Epithelial cell of proximal tubule (primary cell): ENCODE results near the gene DNAH11. TPM values are rescaled to one million over a fixed set of nuclear protein-coding genes. Genes with fewer than 3 reads are reported as not detected.

Experiments used
- DNase-seq: peaks from one replicate; pipeline ENCODE4 v3.0.0-alpha.2; 2011; ENCODE audit warnings: low read depth
- H3K4me3 ChIP-seq: 2 replicates; pipeline ENCODE4 v1.5.1; 2011; ENCODE audit warnings: low read depth, mild to moderate bottlenecking, low read length
- CTCF ChIP-seq: conservative IDR thresholded peaks from 2 replicates; pipeline ENCODE4 v1.5.1; 2012; ENCODE audit warnings: low read depth, mild to moderate bottlenecking, low read length
- total RNA-seq: library from RNA; depleted of rRNA; stranded (reverse); fragments of >200 nt; gene quantifications from 2 replicates; pipeline ENCODE4 v1.2.3, GENCODE V29; 2015

DNAH11 gene
- total RNA-seq, 1 donor from 2014 or later: 2.8 TPM

DNA sequence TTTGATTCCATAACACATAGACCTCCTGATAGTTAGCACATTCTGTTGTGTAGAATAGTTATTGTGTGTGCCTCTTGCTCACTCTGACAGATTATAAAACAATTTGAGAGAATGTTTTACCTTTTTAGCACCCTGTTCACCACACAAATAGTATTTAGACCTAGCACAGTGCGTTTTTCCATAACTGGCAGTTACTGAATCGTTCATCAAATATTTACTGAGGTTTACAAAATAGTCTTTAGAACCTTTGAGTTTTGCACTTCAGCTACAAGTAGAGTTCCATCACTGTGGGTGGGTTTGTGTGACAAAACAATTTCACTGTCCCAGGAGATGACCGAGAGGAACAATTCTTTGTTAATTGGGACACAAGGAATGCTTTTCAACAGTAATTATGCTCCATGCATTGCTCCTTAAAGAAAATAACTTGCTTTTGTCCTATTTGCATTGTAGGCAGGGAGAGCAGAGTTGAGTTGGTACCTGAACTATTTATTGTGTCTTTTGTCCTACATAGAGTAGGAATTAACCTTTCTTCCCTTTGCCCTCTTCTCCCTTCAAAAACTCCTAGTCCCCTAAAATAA lies 62.3 kb downstream of the DNAH11 start:
- no peak for DNase-seq
- TF ChIP-seq CTCF: no peak
- no peak overlapping the region for H3K4me3 ChIP-seq

DNA sequence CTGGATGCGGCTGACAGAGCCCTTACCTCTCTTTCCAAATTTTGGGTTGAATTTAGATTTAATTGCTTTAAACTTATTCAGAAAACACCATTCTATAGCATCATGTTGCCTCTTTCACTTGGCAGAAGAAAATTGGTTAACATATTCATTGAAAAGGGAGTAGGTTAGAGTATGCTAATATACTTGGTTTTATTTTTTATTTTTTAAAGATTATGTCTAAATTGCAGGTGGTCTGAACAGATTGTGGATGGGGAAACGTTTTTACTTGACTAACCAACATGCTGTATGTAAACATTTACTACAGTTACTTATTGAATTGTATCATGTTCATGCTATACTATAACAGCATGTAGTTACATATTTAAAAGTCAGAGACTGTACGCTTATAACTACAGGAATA lies 65.6 kb downstream of the DNAH11 start:
- H3K4me3 ChIP-seq: no peak overlapping the region
- TF ChIP-seq CTCF: no peak
- no peak for DNase-seq

DNA sequence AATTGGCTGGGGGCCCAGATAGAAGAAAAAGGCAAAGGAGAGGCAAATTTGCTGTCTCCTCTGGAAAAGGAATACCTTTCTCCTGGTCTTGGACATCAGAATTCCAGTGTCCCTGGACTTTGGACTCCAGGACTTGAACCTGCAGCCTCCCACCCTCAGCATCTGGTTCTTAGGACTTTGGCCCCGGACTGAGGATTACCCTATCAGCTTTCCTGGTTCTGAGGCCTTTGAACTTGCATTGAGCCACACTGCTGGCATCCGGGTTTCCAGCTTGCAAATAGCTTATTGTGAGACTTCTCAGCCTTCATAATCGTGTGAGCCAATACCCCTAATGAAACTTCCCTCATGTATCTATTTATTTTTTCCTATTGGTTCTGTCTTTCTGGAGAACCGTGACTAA lies 68.3 kb downstream of the DNAH11 start:
- TF ChIP-seq CTCF: no peak
- DNase-seq: no peak

DNA sequence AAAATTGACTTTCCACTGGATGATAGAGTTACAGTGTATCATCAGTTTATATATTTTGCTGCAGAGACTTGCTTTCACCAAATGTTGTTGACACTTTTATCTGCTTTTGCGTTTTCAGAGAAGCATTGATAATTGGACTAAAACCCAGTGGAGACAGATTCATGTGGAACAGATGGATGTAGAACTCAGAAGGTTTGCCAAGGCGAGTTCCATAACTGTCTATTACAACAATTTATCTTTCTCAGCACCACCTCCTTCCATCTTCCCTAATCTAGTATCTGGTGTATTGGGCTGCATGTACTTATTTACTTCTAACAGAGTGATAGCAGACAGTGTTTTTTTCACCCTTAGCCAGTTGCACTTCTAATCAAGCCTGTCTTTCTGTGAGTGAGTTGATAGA lies 73.3 kb downstream of the DNAH11 start:
- H3K4me3 ChIP-seq: no peak overlapping the region
- no peak for TF ChIP-seq CTCF
- DNase-seq: no peak

More for the DNA sequence above, 68.3 kb downstream of the DNAH11 start:
- no peak overlapping the region for H3K4me3 ChIP-seq

- DNase-seq: peak; percentile 37
- no peak overlapping the region for H3K4me3 ChIP-seq
- no peak for TF ChIP-seq CTCF
Observed at GRCh38 chr7:21616796-21617436, 74.1 kb downstream of the DNAH11 start.

DNA sequence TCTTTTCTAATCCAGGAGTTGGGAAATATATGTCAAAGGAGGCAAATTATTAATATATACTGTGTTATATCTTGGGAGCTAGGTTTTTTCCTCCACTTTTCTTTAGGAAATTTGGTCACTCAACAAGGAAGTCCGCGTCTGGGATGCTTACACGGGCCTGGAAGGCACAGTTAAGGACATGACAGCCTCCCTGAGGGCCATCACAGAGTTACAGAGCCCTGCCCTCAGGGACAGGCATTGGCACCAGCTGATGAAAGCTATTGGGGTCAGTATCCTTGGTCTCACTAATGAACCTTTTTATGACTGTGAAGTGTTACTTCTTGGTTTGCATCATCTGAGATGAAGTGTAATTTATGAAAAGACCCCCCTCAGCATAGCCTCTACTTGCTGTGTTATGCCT lies 74.7 kb downstream of the DNAH11 start:
- no peak for DNase-seq
- TF ChIP-seq CTCF: no peak
- H3K4me3 ChIP-seq: no peak overlapping the region

DNA sequence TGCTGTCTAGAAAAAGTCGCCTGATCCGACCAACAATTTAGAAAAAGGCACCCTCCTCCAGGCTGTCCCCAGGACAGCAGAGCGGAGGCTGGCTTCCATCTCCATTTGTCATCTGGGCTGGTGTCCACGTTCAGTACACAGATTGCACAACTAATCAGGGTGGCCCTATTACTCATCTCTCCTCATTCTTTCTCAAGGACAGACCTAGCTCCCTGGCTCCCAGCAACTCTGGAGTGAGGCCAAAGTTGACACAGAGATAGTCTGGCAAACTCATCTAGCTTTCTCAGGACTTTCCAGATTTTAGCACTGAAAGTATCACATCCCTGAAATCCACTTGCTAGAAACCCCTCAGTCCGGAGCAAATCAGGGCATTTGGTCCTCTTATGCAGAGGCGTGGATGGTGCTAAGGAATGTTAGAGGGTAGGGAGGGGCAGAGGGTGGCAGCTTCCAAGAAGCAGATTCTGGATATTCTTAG lies 75.1 kb downstream of the DNAH11 start:
- no peak for DNase-seq
- H3K4me3 ChIP-seq: no peak overlapping the region
- no peak for TF ChIP-seq CTCF
